BE2C (cell line): ENCODE results near the gene JPH2.

Experiments
- DNase-seq: peaks from one replicate; pipeline ENCODE4 v3.0.0-alpha.2; 2020
- H3K27me3 ChIP-seq: fragments of 250-450 bp; sonication (Bioruptor Pico); 2 replicates; pipeline ENCODE4 v1.5.1; 2020; ENCODE audit warnings: mild to moderate bottlenecking
- H3K36me3 ChIP-seq: fragments of 250-450 bp; sonication (Bioruptor Pico); 2 replicates; pipeline ENCODE4 v1.5.1; 2020; ENCODE audit warnings: mild to moderate bottlenecking
- H3K4me1 ChIP-seq: fragments of 250-450 bp; sonication (Bioruptor Pico); 2 replicates; pipeline ENCODE4 v1.5.1; 2020
- H3K4me3 ChIP-seq: 2 replicates; pipeline ENCODE4 v1.5.1; 2011; ENCODE audit warnings: low read depth, low read length
- H3K9me3 ChIP-seq: fragments of 250-450 bp; sonication (Bioruptor Pico); 2 replicates; pipeline ENCODE4 v1.5.1; 2020
- TF ChIP-seq, protein P1 (sequence below): IDR thresholded peaks from 2 replicates; pipeline ENCODE4 v1.5.1; 2012; ENCODE audit warnings: mild to moderate bottlenecking, low read depth, low read length

JPH2 gene

GRCh38 chr20:44069203-44070011, 117.6 kb downstream of the JPH2 start:
- TF ChIP-seq, protein P1, sequence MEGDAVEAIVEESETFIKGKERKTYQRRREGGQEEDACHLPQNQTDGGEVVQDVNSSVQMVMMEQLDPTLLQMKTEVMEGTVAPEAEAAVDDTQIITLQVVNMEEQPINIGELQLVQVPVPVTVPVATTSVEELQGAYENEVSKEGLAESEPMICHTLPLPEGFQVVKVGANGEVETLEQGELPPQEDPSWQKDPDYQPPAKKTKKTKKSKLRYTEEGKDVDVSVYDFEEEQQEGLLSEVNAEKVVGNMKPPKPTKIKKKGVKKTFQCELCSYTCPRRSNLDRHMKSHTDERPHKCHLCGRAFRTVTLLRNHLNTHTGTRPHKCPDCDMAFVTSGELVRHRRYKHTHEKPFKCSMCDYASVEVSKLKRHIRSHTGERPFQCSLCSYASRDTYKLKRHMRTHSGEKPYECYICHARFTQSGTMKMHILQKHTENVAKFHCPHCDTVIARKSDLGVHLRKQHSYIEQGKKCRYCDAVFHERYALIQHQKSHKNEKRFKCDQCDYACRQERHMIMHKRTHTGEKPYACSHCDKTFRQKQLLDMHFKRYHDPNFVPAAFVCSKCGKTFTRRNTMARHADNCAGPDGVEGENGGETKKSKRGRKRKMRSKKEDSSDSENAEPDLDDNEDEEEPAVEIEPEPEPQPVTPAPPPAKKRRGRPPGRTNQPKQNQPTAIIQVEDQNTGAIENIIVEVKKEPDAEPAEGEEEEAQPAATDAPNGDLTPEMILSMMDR = no peak
- no peak overlapping the region for H3K4me3 ChIP-seq
- DNase-seq = no peak
- H3K9me3 ChIP-seq = no peaks in the 10 kb centered on the region
- H3K36me3 ChIP-seq = no peaks in the 10 kb centered on the region
- H3K27me3 ChIP-seq = no peaks in the 10 kb centered on the region
- peaks cover 14% of the 10 kb centered on the region; the same call in 1 of the 2 replicates for H3K4me1 ChIP-seq

- Histone ChIP-seq H3K4me3 (no peak overlapping the region), H3K4me1 (peaks cover 6% of the 10 kb centered on the region; the same call in 1 of the 2 replicates), H3K27me3 (no peaks in the 10 kb centered on the region), H3K36me3 (no peaks in the 10 kb centered on the region), H3K9me3 (no peaks in the 10 kb centered on the region)
- TF ChIP-seq, protein P1 = 0 out of 2 replicates have a peak, but pooled peaks have one; percentile 6
- no peak for DNase-seq
Observed at GRCh38 chr20:44068316-44069201, 118.4 kb downstream of the JPH2 start.

GRCh38 chr20:44067650-44068081, 119.3 kb downstream of the JPH2 start:
- no peak overlapping the region for H3K4me3 ChIP-seq
- no peaks in the 10 kb centered on the region for H3K36me3 ChIP-seq
- no peaks in the 10 kb centered on the region for H3K9me3 ChIP-seq
- H3K4me1 ChIP-seq = no peaks in the 10 kb centered on the region
- no peaks in the 10 kb centered on the region for H3K27me3 ChIP-seq
- TF ChIP-seq, protein P1 = no peak
- DNase-seq = no peak

DNA sequence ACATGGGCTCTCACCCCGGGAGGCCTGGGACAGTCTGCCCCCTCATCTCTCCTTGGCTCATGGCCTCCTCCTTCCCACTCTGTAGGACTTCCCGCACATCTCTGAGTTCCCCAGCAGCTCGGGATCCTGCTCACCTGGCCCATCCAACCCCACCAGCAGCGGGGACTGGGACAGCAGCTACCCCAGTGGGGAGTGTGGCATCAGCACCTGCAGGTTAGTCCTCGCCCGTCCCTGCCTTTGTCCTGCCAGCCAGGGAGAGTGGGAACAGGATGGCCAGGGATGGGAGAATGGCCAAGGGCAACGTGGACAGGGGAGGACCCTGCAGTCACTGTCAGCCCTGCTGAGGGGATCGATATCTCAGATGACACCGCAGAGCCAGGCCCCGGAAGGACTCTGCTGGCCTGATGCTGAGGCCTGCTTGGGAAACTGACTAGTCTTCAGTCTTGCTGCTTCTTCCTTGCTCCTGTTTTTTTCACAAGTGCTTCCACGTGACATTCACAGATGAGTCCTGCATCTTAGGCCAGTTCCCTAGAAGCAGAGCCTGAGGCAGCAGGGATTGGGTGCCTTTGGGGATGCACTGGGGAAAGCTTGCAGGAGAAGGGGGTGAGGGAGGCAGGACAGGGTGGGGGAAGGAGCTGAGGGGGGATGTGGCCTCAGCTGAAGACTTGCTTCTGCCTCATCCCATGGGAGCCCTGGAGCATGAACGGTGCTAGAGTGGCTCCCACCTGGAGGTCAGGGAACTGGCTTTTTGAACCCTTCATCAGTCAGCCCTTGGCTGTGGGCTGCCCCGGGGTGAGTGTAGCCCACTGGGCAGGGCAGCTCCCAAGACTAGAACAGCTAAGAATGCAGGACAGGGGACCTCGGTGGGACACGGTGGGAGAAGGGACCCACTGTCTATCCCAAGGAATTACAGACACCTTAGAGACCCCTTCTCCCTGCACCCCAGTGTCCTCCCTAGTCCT, 120.1 kb downstream of the JPH2 start:
- Histone ChIP-seq H3K9me3 (no peaks in the 10 kb centered on the region), H3K4me1 (no peaks in the 10 kb centered on the region)

More for the DNA sequence above, 120.1 kb downstream of the JPH2 start:
- DNase-seq = no peak
- H3K36me3 ChIP-seq = no peaks in the 10 kb centered on the region
- TF ChIP-seq, protein P1 = no peak
- no peaks in the 10 kb centered on the region for H3K27me3 ChIP-seq
- no peak overlapping the region for H3K4me3 ChIP-seq
